Gastrocnemius medialis (tissue), 4 donors: ENCODE data around the gene TXNRD1.

ENCODE experiments used
- POLR2A ChIP-seq, 2 donors: fragments of 450-650 bp; IDR thresholded peaks; one replicate each; pipeline ENCODE4 v1.6.1; 2017; ENCODE audit warnings: antibody characterized with exemption in 2 of 2, mild to moderate bottlenecking in 2 of 2, moderate library complexity in 2 of 2
- TF ChIP-seq, protein P1 (sequence below), 5 experiments: fragments of 450-650 bp in 3 of 5; fragments of 200-600 bp in 2 of 5; sonication (generic) in 2 of 5; IDR thresholded peaks in 4 of 5; conservative IDR thresholded peaks in 1 of 5; 1 replicate in 4 of 5; 2 replicates in 1 of 5; pipeline ENCODE4 v1.5.1; 2016 to 2019; ENCODE audit warnings: antibody characterized with exemption in 5 of 5, mild to moderate bottlenecking in 3 of 5, moderate library complexity in 3 of 5

DNA sequence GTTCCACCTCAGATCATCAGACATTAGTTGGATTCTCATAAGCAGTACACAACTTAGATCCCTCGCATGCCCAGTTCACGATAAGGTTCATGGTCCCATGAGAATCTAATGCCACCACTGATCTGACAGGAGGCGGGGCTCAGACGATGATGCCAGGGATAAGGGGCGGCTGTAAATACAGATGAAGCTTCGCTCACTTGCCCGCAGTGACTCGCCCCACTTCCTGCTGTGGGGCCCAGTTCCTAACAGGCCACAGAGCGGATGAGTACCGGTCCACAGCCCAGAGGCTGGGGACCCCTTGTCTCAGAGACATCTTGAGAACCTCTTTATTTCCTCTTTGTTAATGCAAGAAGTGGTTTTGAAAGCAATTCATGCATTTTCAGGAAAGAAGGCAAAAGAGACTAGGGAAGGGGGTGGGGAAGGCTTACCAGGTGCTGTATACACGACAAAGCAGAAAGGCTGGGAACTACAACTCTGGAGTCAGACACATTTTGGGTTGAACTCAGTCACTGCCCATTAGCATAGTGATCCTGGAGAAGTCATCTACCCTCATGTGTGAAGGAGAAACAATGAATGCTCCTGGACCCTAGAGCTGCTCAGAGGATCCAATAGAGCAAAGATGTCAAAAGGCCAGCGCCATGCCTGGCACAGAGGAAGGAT is 156.6 kb downstream of the TXNRD1 start:
- TF ChIP-seq, protein P1, sequence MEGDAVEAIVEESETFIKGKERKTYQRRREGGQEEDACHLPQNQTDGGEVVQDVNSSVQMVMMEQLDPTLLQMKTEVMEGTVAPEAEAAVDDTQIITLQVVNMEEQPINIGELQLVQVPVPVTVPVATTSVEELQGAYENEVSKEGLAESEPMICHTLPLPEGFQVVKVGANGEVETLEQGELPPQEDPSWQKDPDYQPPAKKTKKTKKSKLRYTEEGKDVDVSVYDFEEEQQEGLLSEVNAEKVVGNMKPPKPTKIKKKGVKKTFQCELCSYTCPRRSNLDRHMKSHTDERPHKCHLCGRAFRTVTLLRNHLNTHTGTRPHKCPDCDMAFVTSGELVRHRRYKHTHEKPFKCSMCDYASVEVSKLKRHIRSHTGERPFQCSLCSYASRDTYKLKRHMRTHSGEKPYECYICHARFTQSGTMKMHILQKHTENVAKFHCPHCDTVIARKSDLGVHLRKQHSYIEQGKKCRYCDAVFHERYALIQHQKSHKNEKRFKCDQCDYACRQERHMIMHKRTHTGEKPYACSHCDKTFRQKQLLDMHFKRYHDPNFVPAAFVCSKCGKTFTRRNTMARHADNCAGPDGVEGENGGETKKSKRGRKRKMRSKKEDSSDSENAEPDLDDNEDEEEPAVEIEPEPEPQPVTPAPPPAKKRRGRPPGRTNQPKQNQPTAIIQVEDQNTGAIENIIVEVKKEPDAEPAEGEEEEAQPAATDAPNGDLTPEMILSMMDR (IDR thresholded peaks at IDR 0.05 in 4 of 5, conservative IDR thresholded peaks at IDR 0.05 in 1 of 5): no peak
- TF ChIP-seq POLR2A (IDR thresholded peaks at IDR 0.05): no peak
